Neuronal stem cell (in vitro differentiated cells): ENCODE results near the gene TP63.

Experiments
- DNase-seq: peaks from one replicate; pipeline ENCODE4 v3.0.0-alpha.2; 2013; ENCODE audit warnings: low spot score
- H2AFZ ChIP-seq: one replicate; pipeline ENCODE4 v1.6.1; 2013; ENCODE audit warnings: mild to moderate bottlenecking, low read length, inconsistent platforms
- H2AK5ac ChIP-seq: 2 replicates; pipeline ENCODE4 v1.6.1; 2013; ENCODE audit warnings: low read depth, mild to moderate bottlenecking, inconsistent platforms, low read length, moderate library complexity, mixed read lengths
- H2BK120ac ChIP-seq: 2 replicates; pipeline ENCODE4 v1.6.1; 2013; ENCODE audit warnings: low read depth, mild to moderate bottlenecking, inconsistent platforms, low read length, moderate library complexity, mixed read lengths
- H2BK12ac ChIP-seq: one replicate; pipeline ENCODE4 v1.6.1; 2013; ENCODE audit warnings: low read length, inconsistent platforms
- H2BK15ac ChIP-seq: 2 replicates; pipeline ENCODE4 v1.6.1; 2013; ENCODE audit warnings: mild to moderate bottlenecking, low read length, inconsistent platforms, mixed read lengths
- H2BK5ac ChIP-seq: one replicate; pipeline ENCODE4 v1.6.1; 2013; ENCODE audit warnings: inconsistent platforms, mild to moderate bottlenecking, low read length, moderate library complexity
- H3K14ac ChIP-seq: one replicate; pipeline ENCODE4 v1.6.1; 2013; ENCODE audit warnings: low read length, inconsistent platforms
- H3K18ac ChIP-seq: 2 replicates; pipeline ENCODE4 v1.6.1; 2013; ENCODE audit warnings: low read length, inconsistent platforms
- H3K23ac ChIP-seq: 2 replicates; pipeline ENCODE4 v1.6.1; 2013; ENCODE audit warnings: low read depth, mild to moderate bottlenecking, mixed read lengths, low read length, inconsistent platforms; ENCODE audit not compliant: poor library complexity
- H3K27ac ChIP-seq: replicated peaks from 3 replicates; pipeline ENCODE4 v1.5.1; 2013; ENCODE audit warnings: low read length, inconsistent platforms
- H3K27me3 ChIP-seq, 3 experiments: 2 replicates each; pipeline ENCODE4 v1.6.1; 2013; ENCODE audit warnings: low read length in 3 of 3, mild to moderate bottlenecking in 2 of 3, inconsistent platforms in 1 of 3, low read depth in 1 of 3, mixed read lengths in 1 of 3, moderate library complexity in 1 of 3; ENCODE audit not compliant: control insufficient read depth in 3 of 3, insufficient read depth in 3 of 3
- H3K36me3 ChIP-seq, 2 donors: replicated peaks in 1 of 2; 2 replicates each; pipeline ENCODE4 v1.6.1; 2013; ENCODE audit warnings: low read length in 2 of 2; ENCODE audit not compliant: control insufficient read depth in 2 of 2, insufficient read depth in 2 of 2
- H3K4ac ChIP-seq: 2 replicates; pipeline ENCODE4 v1.6.1; 2013; ENCODE audit warnings: inconsistent platforms, mild to moderate bottlenecking, low read length, moderate library complexity
- H3K4me1 ChIP-seq, 2 donors: 1 replicate in 1 of 2; 2 replicates in 1 of 2; pipeline ENCODE4 v1.6.1; 2013; ENCODE audit warnings: low read length in 2 of 2, low read depth in 1 of 2; ENCODE audit not compliant: control insufficient read depth in 2 of 2, insufficient read depth in 1 of 2
- H3K4me2 ChIP-seq: one replicate; pipeline ENCODE4 v1.6.1; 2013; ENCODE audit warnings: mild to moderate bottlenecking, low read length, inconsistent platforms; ENCODE audit not compliant: insufficient read depth, poor library complexity, severe bottlenecking
- H3K4me3 ChIP-seq, 2 donors: 2 replicates each; pipeline ENCODE4 v1.5.1; 2013; ENCODE audit warnings: low read length in 2 of 2, mild to moderate bottlenecking in 2 of 2, inconsistent platforms in 1 of 2, moderate library complexity in 1 of 2
- H3K79me1 ChIP-seq: one replicate; pipeline ENCODE4 v1.6.1; 2013; ENCODE audit warnings: low read depth, mild to moderate bottlenecking, inconsistent platforms, low read length, moderate library complexity
- H3K9ac ChIP-seq: one replicate; pipeline ENCODE4 v1.6.1; 2013; ENCODE audit warnings: mild to moderate bottlenecking, low read depth, low read length, inconsistent platforms; ENCODE audit not compliant: poor library complexity
- H3K9me3 ChIP-seq, 2 donors: replicated peaks in 1 of 2; 2 replicates each; pipeline versions ENCODE3 to v1.6.1; 2013; ENCODE audit warnings: low read length in 2 of 2, mild to moderate bottlenecking in 2 of 2, inconsistent platforms in 1 of 2, low read depth in 1 of 2, mixed read lengths in 1 of 2, moderate library complexity in 1 of 2; ENCODE audit not compliant: control insufficient read depth in 2 of 2, insufficient read depth in 1 of 2
- H4K8ac ChIP-seq: one replicate; pipeline ENCODE4 v1.6.1; 2013; ENCODE audit warnings: low read depth, mild to moderate bottlenecking, inconsistent platforms, low read length, moderate library complexity
- H4K91ac ChIP-seq: one replicate; pipeline ENCODE4 v1.6.1; 2013; ENCODE audit warnings: low read length, low read depth, mild to moderate bottlenecking, inconsistent platforms; ENCODE audit not compliant: poor library complexity
- WGBS, 2 donors: extraction: QIAGEN DNeasy Blood & Tissue Kit; methylation state at CpG; one replicate each; pipeline ENCODE4 v1.1.7; 2013; ENCODE audit warnings: missing lambda C conversion rate in 2 of 2, mixed read lengths in 1 of 2; ENCODE audit not compliant: insufficient read length in 2 of 2, insufficient replicate concordance in 1 of 2; ENCODE audit errors: extremely low coverage in 2 of 2; 5-methylcytosine and 5-hydroxymethylcytosine counted together

TP63 gene

DNA sequence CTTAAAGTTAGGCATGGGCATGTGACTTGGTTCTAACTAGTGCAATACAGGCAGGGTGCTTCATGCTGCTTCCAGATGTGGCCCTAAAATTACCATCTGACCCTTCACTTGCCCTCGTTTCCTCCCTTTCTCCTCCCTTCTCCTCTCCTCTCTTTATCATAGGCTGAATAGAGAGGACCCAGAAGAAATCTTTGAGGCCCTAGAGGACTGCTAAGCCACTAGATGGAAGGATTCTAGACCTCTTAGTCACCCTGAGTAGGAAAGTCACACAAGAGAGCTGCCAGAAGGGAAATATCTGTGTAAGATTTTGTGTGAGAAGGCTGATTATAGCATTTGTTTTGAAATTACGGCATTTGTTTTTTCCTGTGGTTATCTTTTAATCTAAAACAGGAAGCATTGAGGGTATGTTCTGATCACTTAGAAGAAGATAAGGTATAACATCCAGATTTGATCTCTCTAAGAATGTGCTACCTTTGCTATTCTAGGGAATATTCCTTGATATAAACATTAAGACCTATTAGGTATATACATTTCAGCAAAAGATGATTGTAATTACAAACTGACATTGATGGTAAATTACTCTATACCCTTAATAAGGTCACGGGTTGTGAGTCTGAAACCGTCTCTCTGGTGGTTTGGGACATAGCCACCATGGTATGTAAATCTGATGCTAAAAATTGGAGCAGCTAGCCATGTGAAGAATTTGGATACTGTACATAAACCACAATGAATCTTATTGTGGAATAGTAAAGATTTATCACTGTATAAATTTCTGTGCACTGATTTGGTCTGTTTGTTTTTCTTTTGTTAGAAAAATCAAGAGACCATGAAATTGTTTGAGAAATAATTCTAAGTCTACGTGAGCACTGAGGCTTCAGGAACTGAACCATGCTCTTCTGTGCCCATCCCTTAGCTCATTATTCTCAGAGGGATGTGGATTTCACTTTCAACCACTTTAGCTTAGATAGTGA, 84.1 kb downstream of the TP63 start:
- Histone ChIP-seq H2AFZ (no peak overlapping the region), H3K36me3 (no peaks in the 10 kb centered on the region), H4K91ac (no peak overlapping the region), H3K4me1 (peaks cover 0 to 2% of the 10 kb centered on the region in 2 donors), H3K79me1 (no peaks in the 10 kb centered on the region), H2BK15ac (no peak overlapping the region), H3K14ac (no peak overlapping the region), H2BK5ac (no peak overlapping the region), H3K4me3 (no peak overlapping the region), H2AK5ac (no peak overlapping the region), H3K27ac (no peak overlapping the region), H3K9ac (no peak overlapping the region), H2BK120ac (no peak overlapping the region), H3K9me3 (no peaks in the 10 kb centered on the region), H4K8ac (no peak overlapping the region), H3K27me3 (no peaks in the 10 kb centered on the region), H3K4ac (no peak overlapping the region), H3K23ac (no peak overlapping the region), H3K4me2 (no peak overlapping the region), H2BK12ac (no peak overlapping the region), H3K18ac (no peak overlapping the region)
- no CpG with 5 or more reads among the region's 5 CpGs for WGBS, 2 donors
- DNase-seq: no peak

DNA sequence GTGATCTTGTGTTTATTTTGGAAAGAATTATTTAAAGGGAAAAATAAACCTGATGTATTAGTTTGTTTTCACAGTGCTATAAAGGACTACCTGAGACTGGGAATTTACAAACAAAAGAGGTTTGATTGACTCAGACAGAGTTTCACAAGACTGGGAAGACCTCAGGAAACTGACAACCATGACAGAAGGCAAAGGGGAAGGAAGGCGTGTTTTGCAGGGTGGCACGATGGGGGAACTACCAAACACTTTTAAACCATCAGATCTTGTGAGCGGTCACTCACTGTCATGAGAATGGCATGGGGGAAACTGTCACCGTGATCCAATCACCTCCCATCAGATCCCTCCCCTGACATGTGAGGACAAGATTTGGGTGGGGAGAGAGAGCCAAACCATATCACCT, 87.0 kb downstream of the TP63 start:
- Histone ChIP-seq H3K18ac (no peak overlapping the region), H3K4me3 (no peak overlapping the region), H3K4me2 (no peak overlapping the region), H2AFZ (no peak overlapping the region), H2BK120ac (no peak overlapping the region), H4K91ac (no peak overlapping the region), H2BK5ac (no peak overlapping the region), H3K27ac (no peak overlapping the region), H3K14ac (no peak overlapping the region), H2BK15ac (no peak overlapping the region), H3K4ac (no peak overlapping the region), H2AK5ac (no peak overlapping the region), H2BK12ac (no peak overlapping the region), H3K9ac (no peak overlapping the region), H3K79me1 (no peaks in the 10 kb centered on the region), H3K27me3 (no peaks in the 10 kb centered on the region), H3K36me3 (no peaks in the 10 kb centered on the region), H3K4me1 (peaks cover 0 to 1% of the 10 kb centered on the region in 2 donors), H4K8ac (no peak overlapping the region), H3K23ac (no peak overlapping the region), H3K9me3 (no peaks in the 10 kb centered on the region)
- WGBS, 2 donors: no CpG with 5 or more reads among the region's 4 CpGs
- DNase-seq: no peak

- no peak overlapping the region for H2BK120ac ChIP-seq
- no peak overlapping the region for H3K18ac ChIP-seq
- H3K36me3 ChIP-seq: no peaks in the 10 kb centered on the region
- no peak overlapping the region for H3K4ac ChIP-seq
- no peak for DNase-seq
- no peak overlapping the region for H2AK5ac ChIP-seq
- H3K23ac ChIP-seq: no peak overlapping the region
- H3K27me3 ChIP-seq: no peaks in the 10 kb centered on the region
- no peaks in the 10 kb centered on the region for H3K79me1 ChIP-seq
- WGBS, 2 donors: no CpG with 5 or more reads among the region's 5 CpGs
- no peak overlapping the region for H2BK15ac ChIP-seq
- H2BK12ac ChIP-seq: no peak overlapping the region
- H4K8ac ChIP-seq: no peak overlapping the region
- no peak overlapping the region for H4K91ac ChIP-seq
- no peak overlapping the region for H3K27ac ChIP-seq
- H2BK5ac ChIP-seq: no peak overlapping the region
- H3K4me1 ChIP-seq: peaks cover 0 to 1% of the 10 kb centered on the region in 2 donors
- no peak overlapping the region for H3K4me2 ChIP-seq
- no peaks in the 10 kb centered on the region for H3K9me3 ChIP-seq
- no peak overlapping the region for H3K14ac ChIP-seq
- no peak overlapping the region for H3K9ac ChIP-seq
- H2AFZ ChIP-seq: no peak overlapping the region
- H3K4me3 ChIP-seq: no peak overlapping the region
These were observed 89.7 kb downstream of the TP63 start for GRCh38 chr3:189720736-189721417.
